ENCODE data around the gene SMAD2. TPM values are rescaled to one million over a fixed set of nuclear protein-coding genes. Genes with fewer than 3 reads are reported as not detected.

Gene SMAD2
- total RNA-seq, 1 donor from 2014 or later: 76.6 TPM

DNA sequence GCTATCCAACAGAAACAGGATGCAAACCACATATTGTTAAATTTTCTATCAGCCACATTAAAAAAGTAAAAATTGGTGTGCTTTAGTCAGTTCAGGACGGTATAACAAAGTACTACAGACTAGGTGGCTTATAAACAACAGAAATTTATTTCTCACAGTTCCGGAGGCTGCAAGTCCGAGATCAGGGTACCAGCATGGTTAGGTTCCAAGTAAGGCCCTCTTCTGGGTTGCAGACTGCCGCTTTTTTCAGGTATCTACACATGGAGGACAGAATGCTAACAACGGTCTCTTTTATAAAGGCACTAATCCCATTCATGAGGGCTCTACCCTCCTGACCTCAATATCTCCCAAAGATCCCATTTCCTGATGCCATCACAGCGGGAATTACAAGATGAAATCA, 10.5 kb downstream of the SMAD2 start:
- Histone ChIP-seq H3K27me3 (ENCODE audit: control insufficient read depth, insufficient read depth, low read length) (no peaks in the 10 kb centered on the region), H3K36me3 (ENCODE audit: control insufficient read depth, insufficient read depth, low read length) (no peaks in the 10 kb centered on the region), H3K4me3 (ENCODE audit: low read depth, low read length) (no peak overlapping the region)
- no peak for DNase-seq (ENCODE audit: low read depth)
- TF ChIP-seq, protein P1, sequence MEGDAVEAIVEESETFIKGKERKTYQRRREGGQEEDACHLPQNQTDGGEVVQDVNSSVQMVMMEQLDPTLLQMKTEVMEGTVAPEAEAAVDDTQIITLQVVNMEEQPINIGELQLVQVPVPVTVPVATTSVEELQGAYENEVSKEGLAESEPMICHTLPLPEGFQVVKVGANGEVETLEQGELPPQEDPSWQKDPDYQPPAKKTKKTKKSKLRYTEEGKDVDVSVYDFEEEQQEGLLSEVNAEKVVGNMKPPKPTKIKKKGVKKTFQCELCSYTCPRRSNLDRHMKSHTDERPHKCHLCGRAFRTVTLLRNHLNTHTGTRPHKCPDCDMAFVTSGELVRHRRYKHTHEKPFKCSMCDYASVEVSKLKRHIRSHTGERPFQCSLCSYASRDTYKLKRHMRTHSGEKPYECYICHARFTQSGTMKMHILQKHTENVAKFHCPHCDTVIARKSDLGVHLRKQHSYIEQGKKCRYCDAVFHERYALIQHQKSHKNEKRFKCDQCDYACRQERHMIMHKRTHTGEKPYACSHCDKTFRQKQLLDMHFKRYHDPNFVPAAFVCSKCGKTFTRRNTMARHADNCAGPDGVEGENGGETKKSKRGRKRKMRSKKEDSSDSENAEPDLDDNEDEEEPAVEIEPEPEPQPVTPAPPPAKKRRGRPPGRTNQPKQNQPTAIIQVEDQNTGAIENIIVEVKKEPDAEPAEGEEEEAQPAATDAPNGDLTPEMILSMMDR (IDR thresholded peaks at IDR 0.05; ENCODE audit: insufficient read depth, low read length, severe bottlenecking): no peak
- FAIRE-seq: no peak

DNA sequence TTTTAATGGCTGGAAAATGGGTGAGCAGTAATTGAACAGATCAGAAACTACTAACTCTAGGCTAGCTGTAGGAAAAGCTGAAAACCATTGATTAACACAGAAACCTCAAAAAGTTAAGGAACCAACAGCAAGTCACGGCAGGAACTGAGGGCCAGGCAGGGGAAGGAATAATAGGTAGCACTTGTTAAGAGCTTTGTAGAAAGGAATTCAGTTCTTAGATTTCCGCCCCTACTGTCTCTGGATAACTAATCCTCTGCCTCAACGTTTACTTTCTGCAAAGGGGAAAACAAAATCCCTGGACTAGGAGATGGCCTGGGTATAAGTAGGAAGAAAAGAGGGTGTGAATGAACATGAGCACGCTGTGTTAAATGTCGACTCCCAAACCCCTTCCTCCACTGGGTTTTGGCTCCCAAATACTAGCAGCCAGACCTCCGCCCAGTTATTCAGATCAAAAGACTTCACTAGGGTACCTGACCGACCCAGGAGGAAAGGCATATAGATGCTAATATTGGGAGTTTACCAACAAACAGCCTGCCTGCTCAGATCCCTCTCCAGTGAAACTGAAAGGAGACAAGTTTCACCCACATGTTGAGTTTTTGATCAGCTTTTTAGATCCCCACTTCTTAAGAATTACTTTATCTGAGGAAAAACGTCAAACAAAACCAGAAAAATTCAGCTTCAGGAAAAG, 12.4 kb downstream of the SMAD2 start:
- DNase-seq (ENCODE audit: low read depth) (no peak), FAIRE-seq (no peak)
- TF ChIP-seq, protein P1 (IDR thresholded peaks at IDR 0.05; ENCODE audit: insufficient read depth, low read length, severe bottlenecking): no peak

DNA sequence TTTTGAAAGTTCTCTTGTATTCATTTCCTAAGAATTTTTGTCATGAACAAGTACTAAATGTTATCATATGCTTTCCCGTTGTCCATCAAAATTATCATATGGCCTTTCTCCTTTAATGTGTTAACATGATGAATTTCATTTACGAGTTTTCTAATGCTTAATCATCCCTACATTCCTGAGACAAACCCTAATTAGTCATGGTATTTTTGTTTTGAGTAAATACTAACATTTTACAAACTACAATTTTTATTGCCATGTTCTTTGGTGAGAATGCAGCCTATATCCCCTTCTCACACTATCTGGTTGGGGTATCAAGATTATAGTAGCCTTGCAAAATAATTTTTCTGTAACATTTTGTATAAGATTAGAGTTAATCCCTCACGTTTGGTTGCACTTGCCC, 14.5 kb downstream of the SMAD2 start:
- FAIRE-seq: no peak
- no peaks in the 10 kb centered on the region for H3K36me3 ChIP-seq (ENCODE audit: control insufficient read depth, insufficient read depth, low read length)
- H3K27me3 ChIP-seq (ENCODE audit: control insufficient read depth, insufficient read depth, low read length): no peaks in the 10 kb centered on the region
- DNase-seq (ENCODE audit: low read depth): peak; percentile 50
- TF ChIP-seq, protein P1 (IDR thresholded peaks at IDR 0.05; ENCODE audit: insufficient read depth, low read length, severe bottlenecking): no peak
- no peak overlapping the region for H3K4me3 ChIP-seq (ENCODE audit: low read depth, low read length)

More for the DNA sequence above, 12.4 kb downstream of the SMAD2 start:
- no peak overlapping the region for H3K4me3 ChIP-seq (ENCODE audit: low read depth, low read length)
- H3K27me3 ChIP-seq (ENCODE audit: control insufficient read depth, insufficient read depth, low read length): no peaks in the 10 kb centered on the region
- no peaks in the 10 kb centered on the region for H3K36me3 ChIP-seq (ENCODE audit: control insufficient read depth, insufficient read depth, low read length)

DNA sequence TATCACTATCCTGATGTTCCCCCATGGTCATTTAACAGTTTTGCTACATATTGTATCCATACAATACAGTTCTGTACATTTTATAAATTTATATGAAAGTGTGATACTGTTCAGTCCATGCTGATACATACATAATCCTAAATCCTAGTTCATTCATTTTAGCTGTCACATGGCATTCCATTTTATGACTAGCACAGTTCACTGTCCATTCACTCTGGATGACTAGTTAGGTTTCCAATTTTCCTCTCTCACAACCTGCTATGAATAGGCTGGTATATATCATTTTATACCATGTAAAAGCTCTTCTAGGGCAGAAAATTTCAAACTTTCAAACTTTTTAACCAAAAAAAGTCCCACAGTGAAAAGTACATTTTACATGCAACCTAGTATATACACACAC, 15.2 kb downstream of the SMAD2 start:
- Histone ChIP-seq H3K36me3 (ENCODE audit: control insufficient read depth, insufficient read depth, low read length) (no peaks in the 10 kb centered on the region), H3K27me3 (ENCODE audit: control insufficient read depth, insufficient read depth, low read length) (no peaks in the 10 kb centered on the region), H3K4me3 (ENCODE audit: low read depth, low read length) (no peak overlapping the region)
- TF ChIP-seq, protein P1 (IDR thresholded peaks at IDR 0.05; ENCODE audit: insufficient read depth, low read length, severe bottlenecking): no peak
- FAIRE-seq (no peak), DNase-seq (ENCODE audit: low read depth) (peak; percentile 33)

DNA sequence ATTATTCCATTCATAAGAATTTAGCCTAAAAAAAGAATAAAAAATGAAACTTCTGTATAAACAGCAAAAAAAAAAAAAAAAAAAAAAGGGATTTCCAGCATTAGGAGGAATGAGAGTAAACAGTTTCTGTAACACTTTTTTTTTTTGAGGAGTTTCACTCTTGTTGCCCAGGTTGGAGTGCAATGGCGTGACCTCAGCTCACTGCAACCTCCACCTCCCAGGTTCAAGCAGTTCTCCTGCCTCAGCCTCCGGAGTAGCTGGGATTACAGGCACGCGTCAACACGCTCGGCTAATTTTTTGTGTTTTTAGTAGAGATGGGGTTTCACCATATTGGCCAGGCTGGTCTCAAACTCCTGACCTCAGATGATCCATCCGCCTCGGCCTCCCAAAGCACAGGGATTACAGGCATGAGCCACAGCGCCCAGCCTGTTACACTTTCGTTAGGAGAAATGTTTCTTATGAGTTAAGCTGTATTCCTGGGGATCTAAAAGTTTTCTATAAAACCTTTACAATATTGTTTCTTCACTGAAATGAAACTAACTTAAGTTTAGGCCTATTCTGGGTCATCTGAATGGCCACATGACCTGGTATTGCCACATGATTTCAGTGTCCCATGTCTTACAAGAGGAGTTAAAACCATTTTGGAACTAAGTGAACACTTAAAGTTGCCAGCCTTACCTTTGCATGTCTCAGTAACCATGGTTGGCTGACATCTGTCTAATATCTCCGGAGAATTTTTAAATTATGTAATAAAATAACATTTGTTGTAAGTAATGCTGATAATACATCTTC, 17.5 kb downstream of the SMAD2 start:
- peaks cover 1% of the 10 kb centered on the region for H3K36me3 ChIP-seq (ENCODE audit: control insufficient read depth, insufficient read depth, low read length)
- FAIRE-seq: no peak
- TF ChIP-seq, protein P1 (IDR thresholded peaks at IDR 0.05; ENCODE audit: insufficient read depth, low read length, severe bottlenecking): no peak
- H3K27me3 ChIP-seq (ENCODE audit: control insufficient read depth, insufficient read depth, low read length): no peaks in the 10 kb centered on the region
- no peak for DNase-seq (ENCODE audit: low read depth)
- no peak overlapping the region for H3K4me3 ChIP-seq (ENCODE audit: low read depth, low read length)

Data from bronchial epithelial cell (primary cell).